ENCODE measurements around the gene RNF207. TPM values are rescaled to one million over a fixed set of nuclear protein-coding genes. Genes with fewer than 3 reads are reported as not detected.

Gene RNF207
- total and polyA plus RNA-seq, 4 donors, result 11.4 to 32.2 (median 12.9) TPM

DNA sequence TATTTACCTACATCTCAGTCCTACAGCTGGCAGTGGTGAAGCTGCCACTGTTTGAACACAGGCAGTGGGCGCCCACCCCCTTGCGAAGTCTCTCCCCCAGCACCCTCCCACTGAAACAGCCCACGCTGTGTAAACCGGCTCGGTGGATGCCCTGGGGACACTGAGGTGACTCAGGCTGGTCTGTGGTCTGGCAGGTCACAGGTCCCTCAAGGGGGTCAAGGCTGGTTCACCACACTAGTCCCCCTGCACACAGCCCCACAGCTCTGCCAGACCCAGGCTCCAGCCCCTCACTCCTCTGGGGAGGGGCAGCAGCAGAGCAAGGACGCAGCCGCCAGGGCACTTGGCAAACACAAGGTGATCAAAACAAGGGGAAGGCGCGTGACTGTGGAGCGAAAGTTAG, 33.4 kb upstream of the RNF207 start:
- peaks cover 33% of the 10 kb centered on the region for H3K36me3 ChIP-seq (ENCODE audit: control insufficient read depth, insufficient read depth, low read length)
- H3K27me3 ChIP-seq (ENCODE audit: control insufficient read depth, insufficient read depth, low read length), result no peaks in the 10 kb centered on the region
- DNase-seq (ENCODE audit: low read depth in 4 of 6, low spot score in 6 of 6), result no peak
- no peak overlapping the region for H3K4me3 ChIP-seq (ENCODE audit: low read depth, low read length)
- H3K27ac ChIP-seq (ENCODE audit: low read depth, low read length), result no peak overlapping the region
- 90% methylated on average over 10 of the region's 10 CpGs for WGBS (ENCODE audit: insufficient coverage)
- H3K4me1 ChIP-seq (ENCODE audit: control insufficient read depth, insufficient read depth, low read length), result peaks cover 10% of the 10 kb centered on the region
- no peaks in the 10 kb centered on the region for H3K9me3 ChIP-seq (ENCODE audit: control insufficient read depth, insufficient read depth, low read length)

DNA sequence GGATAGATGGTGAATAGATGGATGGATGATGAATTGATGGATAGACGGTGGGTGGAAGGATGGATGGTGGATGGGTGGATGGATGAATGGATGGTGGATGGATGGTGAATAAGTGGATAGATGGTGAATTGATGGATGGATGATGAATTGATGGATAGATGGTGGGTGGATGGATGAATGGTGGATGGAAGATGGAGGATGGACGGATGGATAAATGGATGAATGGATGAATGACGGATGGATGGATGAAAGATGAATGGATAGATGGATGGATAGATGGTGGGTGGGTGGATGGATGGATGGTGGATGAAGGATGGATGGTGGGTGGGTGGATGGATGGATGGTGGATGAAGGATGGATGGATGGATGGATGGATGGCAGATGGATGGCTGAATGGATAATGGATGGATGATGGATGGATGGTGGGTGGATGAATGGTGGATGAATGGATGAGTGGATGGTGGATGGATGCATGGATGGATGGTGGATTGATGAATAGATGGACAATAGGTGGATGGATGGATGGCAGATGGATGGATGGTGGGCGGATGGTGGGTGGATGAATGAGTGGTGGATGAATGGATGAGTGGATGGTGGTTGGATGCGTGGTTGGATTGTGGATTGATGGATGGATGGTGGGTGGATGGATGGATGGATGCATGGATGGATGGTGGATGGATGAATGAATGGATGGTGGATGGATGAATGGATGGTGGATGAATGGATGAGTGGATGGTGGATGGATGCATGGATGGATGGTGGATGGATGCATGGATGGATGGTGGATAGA, 31.1 kb upstream of the RNF207 start:
- H3K36me3 ChIP-seq (ENCODE audit: control insufficient read depth, insufficient read depth, low read length), result peaks cover 27% of the 10 kb centered on the region
- no peak for DNase-seq (ENCODE audit: low read depth in 4 of 6, low spot score in 6 of 6)
- no peak overlapping the region for H3K4me3 ChIP-seq (ENCODE audit: low read depth, low read length)
- 93% methylated on average over 5 of the region's 5 CpGs for WGBS (ENCODE audit: insufficient coverage)
- no peaks in the 10 kb centered on the region for H3K9me3 ChIP-seq (ENCODE audit: control insufficient read depth, insufficient read depth, low read length)
- no peak overlapping the region for H3K27ac ChIP-seq (ENCODE audit: low read depth, low read length)
- H3K4me1 ChIP-seq (ENCODE audit: control insufficient read depth, insufficient read depth, low read length), result peaks cover 27% of the 10 kb centered on the region
- peaks cover 15% of the 10 kb centered on the region for H3K27me3 ChIP-seq (ENCODE audit: control insufficient read depth, insufficient read depth, low read length)

DNA sequence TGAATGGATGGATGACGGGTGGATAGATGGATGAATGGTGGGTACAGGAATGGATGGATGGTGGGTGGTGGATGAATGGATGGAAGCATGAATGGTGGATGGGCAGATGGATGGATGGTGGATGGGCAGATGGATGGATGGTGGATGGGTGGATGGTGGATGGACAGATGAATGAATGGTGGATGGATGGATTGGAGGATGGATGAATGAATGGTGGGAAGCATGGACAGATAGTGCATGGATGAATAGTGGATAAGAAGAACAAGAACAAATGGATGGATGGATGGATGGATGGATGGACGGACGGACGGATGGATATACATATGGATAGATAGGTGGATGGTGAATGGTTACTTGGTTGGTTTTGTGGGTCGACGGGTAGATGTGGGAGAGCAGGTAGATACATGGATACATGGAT, 30.5 kb upstream of the RNF207 start:
- H3K4me3 ChIP-seq (ENCODE audit: low read depth, low read length), result no peak overlapping the region
- H3K9me3 ChIP-seq (ENCODE audit: control insufficient read depth, insufficient read depth, low read length), result no peaks in the 10 kb centered on the region
- H3K27ac ChIP-seq (ENCODE audit: low read depth, low read length), result no peak overlapping the region
- no peak for DNase-seq (ENCODE audit: low read depth in 4 of 6, low spot score in 6 of 6)
- H3K4me1 ChIP-seq (ENCODE audit: control insufficient read depth, insufficient read depth, low read length), result peaks cover 27% of the 10 kb centered on the region
- H3K36me3 ChIP-seq (ENCODE audit: control insufficient read depth, insufficient read depth, low read length), result peaks cover 24% of the 10 kb centered on the region
- WGBS (ENCODE audit: insufficient coverage), result 86% methylated on average over 6 of the region's 6 CpGs
- H3K27me3 ChIP-seq (ENCODE audit: control insufficient read depth, insufficient read depth, low read length), result peaks cover 15% of the 10 kb centered on the region

DNA sequence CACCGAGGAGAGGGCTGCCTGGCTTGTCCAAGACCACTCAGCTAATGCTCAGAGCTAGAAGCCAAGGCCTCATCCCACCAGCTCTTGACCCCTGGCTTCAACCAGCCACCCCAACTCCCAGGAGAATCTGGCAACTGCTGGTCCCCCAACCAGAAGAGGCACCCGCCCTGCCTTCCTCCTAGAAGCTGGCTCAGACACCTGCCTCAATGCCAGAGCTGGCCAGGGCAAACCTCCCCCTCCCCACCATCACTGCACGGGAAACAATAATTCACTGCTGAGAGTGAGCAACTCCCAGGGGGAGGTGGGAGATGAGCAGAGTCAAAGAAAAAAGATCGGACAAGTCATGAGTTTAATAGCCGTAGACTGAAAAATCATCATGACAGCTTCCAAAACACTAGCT, 29.1 kb upstream of the RNF207 start:
- peaks cover 30% of the 10 kb centered on the region for H3K4me1 ChIP-seq (ENCODE audit: control insufficient read depth, insufficient read depth, low read length)
- DNase-seq (ENCODE audit: low read depth in 4 of 6, low spot score in 6 of 6), result no peak
- peaks cover 16% of the 10 kb centered on the region for H3K36me3 ChIP-seq (ENCODE audit: control insufficient read depth, insufficient read depth, low read length)
- H3K27me3 ChIP-seq (ENCODE audit: control insufficient read depth, insufficient read depth, low read length), result peaks cover 27% of the 10 kb centered on the region
- WGBS (ENCODE audit: insufficient coverage), result 85% methylated on average over 2 of the region's 5 CpGs
- H3K9me3 ChIP-seq (ENCODE audit: control insufficient read depth, insufficient read depth, low read length), result no peaks in the 10 kb centered on the region
- no peak overlapping the region for H3K4me3 ChIP-seq (ENCODE audit: low read depth, low read length)
- H3K27ac ChIP-seq (ENCODE audit: low read depth, low read length), result no peak overlapping the region

DNA sequence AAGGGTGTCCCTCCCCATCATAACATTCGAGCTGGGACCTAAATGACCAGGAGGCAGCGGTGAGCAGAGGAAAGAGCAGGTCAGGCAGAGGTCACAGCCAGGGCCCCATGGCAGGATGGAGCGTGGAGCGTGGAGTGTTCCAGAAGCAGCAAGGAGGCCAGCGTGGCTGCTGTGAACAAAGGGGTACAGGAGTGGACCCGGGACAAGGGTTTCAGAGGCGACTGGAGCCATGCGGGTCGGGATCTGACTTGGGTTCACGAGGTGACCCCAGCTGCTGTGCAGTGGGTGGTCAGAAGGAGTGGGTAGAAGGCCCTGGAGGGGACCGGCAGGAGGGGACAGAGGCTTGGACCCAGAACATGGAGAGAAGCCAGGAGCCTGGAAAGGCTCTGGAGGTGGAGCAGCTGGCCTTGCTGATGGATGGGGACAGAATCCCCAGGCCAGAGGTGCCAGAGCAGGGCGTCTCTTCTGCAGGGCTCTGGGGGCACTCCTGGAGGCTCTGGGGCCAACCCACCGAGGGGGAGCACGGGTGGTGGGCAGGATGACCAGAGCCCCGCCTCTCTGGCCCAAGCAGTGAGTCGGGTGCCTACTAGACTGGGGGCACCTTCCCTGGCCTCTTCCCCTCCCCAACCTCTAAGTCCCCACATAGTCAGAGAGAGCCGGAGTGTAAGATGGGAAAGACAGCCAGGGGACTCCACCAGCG, 28.1 kb upstream of the RNF207 start:
- no peak for DNase-seq (ENCODE audit: low read depth in 4 of 6, low spot score in 6 of 6)
- WGBS (ENCODE audit: insufficient coverage), result 76% methylated on average over 17 of the region's 18 CpGs
- H3K9me3 ChIP-seq (ENCODE audit: control insufficient read depth, insufficient read depth, low read length), result no peaks in the 10 kb centered on the region
- peaks cover 30% of the 10 kb centered on the region for H3K4me1 ChIP-seq (ENCODE audit: control insufficient read depth, insufficient read depth, low read length)
- no peak overlapping the region for H3K4me3 ChIP-seq (ENCODE audit: low read depth, low read length)
- H3K27me3 ChIP-seq (ENCODE audit: control insufficient read depth, insufficient read depth, low read length), result peaks cover 27% of the 10 kb centered on the region
- H3K27ac ChIP-seq (ENCODE audit: low read depth, low read length), result no peak overlapping the region
- H3K36me3 ChIP-seq (ENCODE audit: control insufficient read depth, insufficient read depth, low read length), result peaks cover 14% of the 10 kb centered on the region

DNA sequence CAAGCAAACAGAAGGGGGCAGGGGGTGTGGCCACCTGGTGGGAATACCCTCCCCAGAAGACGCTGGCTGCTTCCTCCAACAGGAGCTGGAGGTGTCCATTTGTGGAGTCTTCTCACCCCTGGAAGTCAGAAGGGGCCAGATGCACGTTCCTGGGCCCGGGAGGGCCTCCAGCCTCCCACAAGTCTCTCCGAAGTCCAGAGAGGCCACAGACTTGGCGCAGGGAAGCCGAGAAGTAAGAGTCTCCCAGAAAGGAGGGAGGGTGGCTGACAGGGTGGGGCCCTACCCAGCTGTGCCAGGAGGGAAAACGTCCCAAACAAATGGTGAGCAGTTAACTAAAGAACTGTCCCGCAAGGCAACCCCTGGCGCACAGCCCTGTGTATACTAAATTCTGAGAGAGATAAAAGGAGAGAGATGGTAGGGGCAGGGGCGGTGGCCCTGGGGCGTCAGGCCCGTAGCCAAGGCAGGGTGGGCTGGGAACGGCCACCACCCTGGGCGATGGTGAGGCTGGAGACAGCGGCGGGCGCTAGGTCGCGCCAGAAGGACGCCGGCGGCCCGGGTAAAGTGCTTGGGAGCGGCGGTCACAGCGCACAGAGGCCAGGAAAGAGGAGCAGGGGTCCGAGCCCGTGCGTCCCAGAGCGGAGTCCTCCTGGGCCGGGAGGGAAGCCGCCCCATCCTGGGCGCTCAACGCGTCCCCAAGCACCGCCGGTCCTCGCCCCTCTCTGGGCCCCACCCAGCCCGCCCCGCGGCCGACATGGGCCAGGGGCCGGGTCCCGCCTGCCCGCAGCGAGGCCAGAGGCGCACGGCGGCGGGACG, 27.0 kb upstream of the RNF207 start:
- no peaks in the 10 kb centered on the region for H3K9me3 ChIP-seq (ENCODE audit: control insufficient read depth, insufficient read depth, low read length)
- H3K4me1 ChIP-seq (ENCODE audit: control insufficient read depth, insufficient read depth, low read length), result peaks cover 30% of the 10 kb centered on the region
- H3K27me3 ChIP-seq (ENCODE audit: control insufficient read depth, insufficient read depth, low read length), result peaks cover 27% of the 10 kb centered on the region
- H3K36me3 ChIP-seq (ENCODE audit: control insufficient read depth, insufficient read depth, low read length), result peaks cover 14% of the 10 kb centered on the region
- H3K27ac ChIP-seq (ENCODE audit: low read depth, low read length), result no peak overlapping the region
- DNase-seq (ENCODE audit: low read depth in 4 of 6, low spot score in 6 of 6), result peak in 1 of 6 donors; percentile 29
- WGBS (ENCODE audit: insufficient coverage), result 5% methylated on average over 50 of the region's 51 CpGs
- H3K4me3 ChIP-seq (ENCODE audit: low read depth, low read length), result peak overlapping the region; percentile 27

DNA sequence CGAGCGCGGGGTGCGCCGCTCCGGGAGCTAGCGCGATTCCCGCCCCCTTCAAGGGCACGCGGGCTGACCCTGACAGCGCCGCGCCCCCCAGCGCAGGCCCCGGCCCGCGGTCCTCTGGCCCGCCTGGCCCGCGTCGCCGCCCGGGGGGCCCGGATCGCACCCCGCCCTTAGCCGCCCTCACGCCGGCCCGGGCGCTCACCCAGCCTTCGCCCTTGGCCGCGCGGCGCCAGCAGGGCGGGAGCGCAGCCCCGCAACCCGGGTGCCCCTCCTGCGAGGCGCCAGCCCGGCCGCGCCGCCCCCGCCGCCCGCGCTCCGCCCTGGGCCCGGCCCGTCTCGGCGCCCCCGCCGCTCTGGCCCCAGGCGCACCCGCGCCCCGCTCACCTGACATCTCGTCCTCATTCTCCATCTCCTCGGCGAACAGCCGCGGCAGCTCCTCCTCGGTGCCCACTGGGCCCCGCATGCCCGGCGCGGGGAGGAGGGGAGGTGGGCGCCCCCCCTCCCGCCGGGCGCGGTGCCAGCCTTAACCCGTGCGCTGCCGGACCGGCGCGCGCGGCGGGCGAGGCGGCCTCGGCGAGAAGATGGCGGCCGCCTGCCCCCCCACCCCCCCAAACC, 26.2 kb upstream of the RNF207 start:
- Histone ChIP-seq H3K27me3 (ENCODE audit: control insufficient read depth, insufficient read depth, low read length) (peaks cover 27% of the 10 kb centered on the region), H3K27ac (ENCODE audit: low read depth, low read length) (no peak overlapping the region), H3K36me3 (ENCODE audit: control insufficient read depth, insufficient read depth, low read length) (peaks cover 12% of the 10 kb centered on the region), H3K4me1 (ENCODE audit: control insufficient read depth, insufficient read depth, low read length) (peaks cover 30% of the 10 kb centered on the region), H3K4me3 (ENCODE audit: low read depth, low read length) (no peak overlapping the region), H3K9me3 (ENCODE audit: control insufficient read depth, insufficient read depth, low read length) (no peaks in the 10 kb centered on the region)
- 0% methylated on average over 57 of the region's 92 CpGs for WGBS (ENCODE audit: insufficient coverage)
- DNase-seq (ENCODE audit: low read depth in 4 of 6, low spot score in 6 of 6), result peak in 2 of 6 donors; percentile 60 to 77

DNA sequence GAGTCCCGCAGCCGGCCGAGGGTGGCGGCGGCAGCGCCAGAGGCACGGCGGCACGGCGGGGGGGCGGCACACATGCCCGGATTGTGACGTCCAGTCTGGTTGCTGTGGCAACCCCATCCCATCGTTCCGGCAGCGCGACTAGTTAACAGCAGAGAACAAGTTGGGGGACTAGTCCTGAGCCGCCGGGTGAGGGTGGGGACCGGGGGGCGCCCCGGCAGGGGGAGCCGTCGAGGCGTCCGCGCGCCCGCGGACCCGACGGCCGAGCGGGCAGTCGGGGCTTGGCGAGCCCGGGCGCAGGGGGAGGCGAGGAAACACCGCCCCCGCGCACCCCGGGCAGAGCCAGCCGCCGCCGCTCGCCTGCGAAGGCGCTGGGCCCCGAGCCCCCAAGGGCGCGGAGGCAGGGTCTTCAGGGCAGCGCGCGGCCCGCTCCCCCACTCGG, 25.6 kb upstream of the RNF207 start, which contains the start of gene CHD5:
Gene CHD5 (minus strand): TSS at position 54 of the 439 bp plus-strand sequence. CDS start 298 bp downstream, outside the sequence.
- WGBS (ENCODE audit: insufficient coverage), result under 1% methylated on average over 52 of the region's 57 CpGs
- H3K4me3 ChIP-seq (ENCODE audit: low read depth, low read length), result peak within 1 kb of the TSS; percentile 27
- no peak within 1 kb of the TSS for H3K27ac ChIP-seq (ENCODE audit: low read depth, low read length)
- no peaks in the 10 kb centered on the region for H3K9me3 ChIP-seq (ENCODE audit: control insufficient read depth, insufficient read depth, low read length)
- peak in 2 of 6 donors; percentile 79 to 89 for DNase-seq (ENCODE audit: low read depth in 4 of 6, low spot score in 6 of 6)
- H3K27me3 ChIP-seq (ENCODE audit: control insufficient read depth, insufficient read depth, low read length), result peaks cover 27% of the 10 kb centered on the region
- peaks cover 30% of the 10 kb centered on the region for H3K4me1 ChIP-seq (ENCODE audit: control insufficient read depth, insufficient read depth, low read length)
- H3K36me3 ChIP-seq (ENCODE audit: control insufficient read depth, insufficient read depth, low read length), result peaks cover 6% of the 10 kb centered on the region

DNA sequence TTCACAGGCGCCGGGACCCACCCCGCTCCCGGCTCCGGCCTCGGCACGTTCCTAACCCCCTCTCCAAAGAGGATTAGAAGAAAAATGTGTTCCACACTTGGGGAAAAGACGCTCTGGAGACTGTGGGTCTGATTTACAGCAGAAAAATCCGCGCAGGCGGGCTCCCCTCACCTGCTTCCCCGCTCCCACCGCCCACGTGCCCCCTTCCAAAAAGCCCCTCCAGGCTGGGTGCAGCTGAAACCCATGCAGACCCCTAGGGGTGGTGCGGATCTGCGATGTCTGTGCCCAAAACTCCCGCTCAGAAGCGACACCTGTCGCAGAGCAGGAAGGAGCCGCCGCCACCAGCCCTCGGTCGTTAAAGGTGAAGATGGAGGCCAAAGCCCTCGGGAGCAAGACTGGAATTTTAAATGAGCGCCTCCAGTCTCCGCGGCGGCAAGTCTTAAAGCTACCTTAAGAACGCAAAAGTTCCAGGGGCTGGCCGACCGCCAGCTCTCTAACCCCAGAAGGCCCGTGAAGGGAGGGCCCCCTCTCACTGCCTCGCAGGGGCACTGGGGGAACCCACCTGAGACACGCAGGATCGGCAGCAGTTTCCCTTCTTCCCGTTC, 25.1 kb upstream of the RNF207 start:
- peaks cover 30% of the 10 kb centered on the region for H3K4me1 ChIP-seq (ENCODE audit: control insufficient read depth, insufficient read depth, low read length)
- DNase-seq (ENCODE audit: low read depth in 4 of 6, low spot score in 6 of 6), result peak in 1 of 6 donors; percentile 69
- 1% methylated on average over 29 of the region's 36 CpGs for WGBS (ENCODE audit: insufficient coverage)
- H3K27ac ChIP-seq (ENCODE audit: low read depth, low read length), result no peak overlapping the region
- peaks cover 9% of the 10 kb centered on the region for H3K36me3 ChIP-seq (ENCODE audit: control insufficient read depth, insufficient read depth, low read length)
- H3K27me3 ChIP-seq (ENCODE audit: control insufficient read depth, insufficient read depth, low read length), result peaks cover 27% of the 10 kb centered on the region
- H3K4me3 ChIP-seq (ENCODE audit: low read depth, low read length), result no peak overlapping the region
- H3K9me3 ChIP-seq (ENCODE audit: control insufficient read depth, insufficient read depth, low read length), result no peaks in the 10 kb centered on the region
